HG02571 (cell line): ENCODE data around the gene PTPN4.
"Not testable (repeated sequence)": the region's sequence is repeated elsewhere in the genome, so short reads cannot be mapped to it uniquely, and the experiment has no call there.

ENCODE experiments used
- ATAC-seq: cut with Tn5 transposase; IDR thresholded peaks from one replicate; pipeline ENCODE4 v1.9.1; 2021; ENCODE audit warnings: mild to moderate bottlenecking, moderate library complexity; ENCODE audit not compliant: unreplicated experiment

PTPN4 gene

DNA sequence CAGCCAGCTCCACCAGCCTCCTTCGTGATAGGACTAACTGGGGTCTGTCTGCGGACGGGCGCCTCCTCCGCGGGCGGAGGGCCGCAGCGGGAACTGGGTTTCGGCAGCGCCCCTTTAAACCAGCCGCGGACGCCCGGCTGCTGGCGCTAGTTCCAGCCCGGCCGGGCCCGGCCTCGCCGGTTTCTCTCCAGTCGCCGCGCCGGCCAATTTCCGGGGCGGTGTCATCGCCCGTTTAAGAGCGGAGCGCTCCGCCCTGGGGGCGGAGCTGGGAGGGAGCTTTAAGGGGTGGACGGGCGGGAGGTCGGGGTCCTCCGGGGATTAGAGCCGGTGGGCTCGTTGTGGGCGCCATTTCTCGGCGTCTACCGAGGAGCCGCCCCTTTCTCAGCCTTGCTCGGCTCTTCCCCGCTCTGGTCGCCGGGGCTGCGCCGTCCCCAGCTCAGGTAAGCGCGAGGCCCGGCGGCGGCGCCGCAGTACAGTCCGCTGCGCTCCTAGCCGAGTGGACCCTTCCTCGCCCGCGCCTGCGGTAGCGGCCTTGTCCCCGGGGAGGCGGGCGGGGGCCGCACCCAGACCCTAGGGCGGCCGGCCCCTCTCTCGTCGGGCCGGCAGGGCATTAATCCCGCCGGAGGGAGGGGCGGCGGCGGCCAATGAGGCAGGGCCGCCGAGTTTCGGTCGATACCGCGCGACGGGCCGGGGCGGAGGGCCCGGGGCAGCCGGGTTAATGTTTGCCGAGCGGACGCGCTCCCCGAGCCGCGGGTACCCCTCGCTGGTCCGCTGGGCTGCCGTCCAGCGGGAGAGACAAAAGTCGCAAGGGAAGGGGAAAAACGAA, 253.3 kb downstream of the PTPN4 start, which contains the start of gene EPB41L5:
Gene EPB41L5 (plus strand): TSS at position 307 of the 826 bp plus-strand sequence. CDS start 6,008 bp downstream, outside the sequence.
- ATAC-seq: peak; percentile 95

DNA sequence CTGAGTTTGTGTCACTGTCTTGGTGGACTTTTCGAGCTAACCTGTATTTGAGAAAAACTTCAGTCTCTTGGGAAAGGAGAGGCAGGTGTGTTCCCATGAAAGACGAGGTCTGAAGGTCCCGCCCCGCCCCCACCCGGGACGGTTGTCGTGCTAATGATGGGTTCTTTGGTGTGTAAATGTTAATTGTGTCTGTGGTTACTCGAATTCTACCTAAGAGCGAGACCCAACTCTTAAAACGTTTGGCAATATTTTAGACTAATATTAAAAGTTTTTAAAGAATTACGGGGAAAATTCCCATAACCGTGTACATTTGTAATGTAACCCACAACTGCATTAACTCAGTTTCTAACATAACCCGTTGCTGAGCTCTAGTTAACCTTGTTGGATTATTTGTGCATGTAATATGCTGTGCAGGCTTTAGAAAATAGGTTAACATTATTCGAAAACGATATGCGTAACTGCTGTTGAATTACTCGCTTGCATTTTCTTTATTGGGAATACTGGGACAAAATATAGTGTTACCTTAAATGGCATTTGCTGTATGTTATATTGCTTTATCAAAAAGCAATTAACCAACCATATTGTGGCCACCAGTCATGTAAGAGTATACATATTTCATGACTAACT, 254.0 kb downstream of the PTPN4 start:
- no peak for ATAC-seq

- no peak for ATAC-seq
Observed at GRCh38 chr2:120014226-120014980, 254.7 kb downstream of the PTPN4 start.

- no peak for ATAC-seq
Observed at GRCh38 chr2:120016800-120017199, 257.1 kb downstream of the PTPN4 start.

DNA sequence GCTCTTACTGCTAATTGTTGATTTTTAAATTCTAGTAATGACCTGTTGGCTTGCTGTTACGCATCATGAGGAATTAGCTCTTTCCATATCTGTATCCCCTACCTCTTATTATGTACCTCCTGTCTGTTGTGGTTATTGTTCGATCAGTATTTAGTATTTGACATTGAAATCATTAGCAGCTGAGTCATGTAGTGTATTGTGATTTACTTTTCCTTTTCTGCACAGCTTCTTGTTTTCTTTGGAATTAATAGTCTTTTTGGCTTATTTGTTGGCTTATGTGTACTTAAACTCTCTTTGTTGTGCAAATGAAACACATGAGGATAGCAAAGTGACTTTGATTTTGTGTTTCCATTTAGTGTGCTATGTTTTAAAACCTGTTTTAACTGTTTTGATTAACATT, 257.5 kb downstream of the PTPN4 start:
- ATAC-seq: no peak

DNA sequence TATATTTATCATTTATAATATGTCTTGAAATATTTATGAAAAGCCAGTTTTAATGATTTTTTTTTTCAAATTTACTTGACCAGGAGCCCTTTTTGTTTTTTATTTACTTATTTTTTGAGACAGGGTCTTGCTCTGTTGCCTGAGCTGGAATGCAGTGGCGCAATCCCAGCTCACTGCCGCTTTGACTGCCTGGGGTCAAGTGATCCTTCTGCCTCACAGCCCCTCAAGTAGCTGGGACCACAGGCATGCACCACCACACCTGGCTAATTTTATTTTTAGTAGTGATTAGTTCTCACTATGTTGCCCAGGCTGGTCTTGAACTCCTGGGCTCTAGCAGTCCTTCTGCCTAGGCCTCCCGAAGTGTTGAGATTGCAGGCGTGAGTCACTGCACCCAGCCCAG, 258.8 kb downstream of the PTPN4 start:
- ATAC-seq: no peak

DNA sequence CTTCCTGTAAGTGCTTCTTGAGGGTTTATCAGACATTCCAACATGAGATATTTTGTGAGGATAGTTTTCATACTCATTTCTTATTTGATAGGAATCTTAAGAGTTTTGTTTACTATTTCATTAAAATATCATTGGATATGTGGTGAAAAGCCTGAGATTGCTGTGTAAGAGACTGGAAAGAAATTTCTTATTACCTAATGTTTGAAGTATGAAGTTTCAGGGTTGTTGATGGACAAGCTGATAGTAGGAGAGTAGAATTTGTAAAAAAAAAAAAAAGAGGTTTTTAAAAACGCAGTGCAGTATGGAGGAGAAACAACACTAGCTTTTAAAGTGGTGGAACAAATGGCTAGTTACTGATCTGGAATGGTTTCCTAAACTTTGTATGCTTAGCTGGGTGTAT, 260.8 kb downstream of the PTPN4 start:
- no peak for ATAC-seq

GRCh38 chr2:120022505-120022904, 262.8 kb downstream of the PTPN4 start:
- ATAC-seq: not testable (repeated sequence)

GRCh38 chr2:120026890-120027289, 267.2 kb downstream of the PTPN4 start:
- no peak for ATAC-seq

GRCh38 chr2:120028795-120029194, 269.1 kb downstream of the PTPN4 start:
- ATAC-seq: no peak

DNA sequence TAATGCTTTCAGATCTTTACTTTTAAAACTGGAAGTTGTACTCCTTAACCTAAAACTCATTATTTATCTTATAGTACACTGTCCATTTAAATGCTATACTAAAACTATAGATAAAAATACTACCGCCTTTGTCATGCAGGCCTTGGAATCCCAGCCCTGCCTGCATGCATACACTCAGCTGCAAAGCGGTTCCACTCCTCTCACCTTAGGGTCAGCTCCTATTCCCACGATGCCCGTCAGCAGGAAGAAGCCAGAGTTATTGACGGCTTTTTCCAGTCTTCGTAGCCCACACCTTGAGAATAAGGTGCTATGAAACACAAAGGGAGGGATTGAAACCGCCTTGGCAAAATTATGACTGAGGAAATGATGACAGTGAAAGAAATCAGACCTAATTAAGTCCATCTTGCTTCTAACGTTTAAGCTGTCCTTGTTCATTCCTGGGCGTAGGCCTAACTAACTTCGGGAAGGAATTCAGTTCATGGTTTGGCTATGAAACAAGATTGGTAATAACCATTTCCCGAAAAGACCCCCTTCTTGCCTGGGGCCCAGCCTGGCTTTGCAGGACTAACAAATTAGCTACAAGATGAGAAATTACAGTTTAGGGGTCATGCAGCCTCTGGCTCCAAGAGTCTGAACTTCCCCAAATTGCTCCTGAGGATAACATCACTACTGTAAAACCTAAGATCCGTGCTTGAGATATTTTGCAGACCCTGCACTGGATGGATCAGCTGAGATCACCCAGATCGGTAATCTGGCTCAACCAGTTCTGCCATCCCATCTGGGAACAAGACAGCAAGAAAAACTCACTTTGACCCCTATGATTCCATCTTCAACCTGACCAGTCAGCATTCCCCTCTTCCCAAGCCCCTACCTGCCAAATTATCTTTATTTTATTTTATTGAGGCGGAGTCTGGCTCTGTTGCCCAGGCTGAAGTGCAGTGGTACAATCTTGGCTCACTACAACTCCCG, 270.2 kb downstream of the PTPN4 start:
- ATAC-seq: no peak

GRCh38 chr2:120032297-120032696, 272.6 kb downstream of the PTPN4 start:
- ATAC-seq: no peak
